HS-27A (cell line): ENCODE data around the gene SPRED3.
"Not testable (repeated sequence)": the region's sequence is repeated elsewhere in the genome, so short reads cannot be mapped to it uniquely, and the experiment has no call there.

Experiments
- DNase-seq: peaks from one replicate; pipeline ENCODE4 v3.0.0-alpha.2; 2012; ENCODE audit warnings: low read depth, missing footprints

The SPRED3 gene

GRCh38 chr19:38391911-38392464, 3.5 kb downstream of the SPRED3 start:
- no peak for DNase-seq

GRCh38 chr19:38392707-38393308, 4.3 kb downstream of the SPRED3 start:
- DNase-seq, result no peak

GRCh38 chr19:38394488-38394887, 6.0 kb downstream of the SPRED3 start:
- no peak for DNase-seq

GRCh38 chr19:38395381-38396114, 7.1 kb downstream of the SPRED3 start:
- DNase-seq, result no peak

GRCh38 chr19:38399081-38399480, 10.6 kb downstream of the SPRED3 start:
- no peak for DNase-seq

- no peak for DNase-seq
These were observed 11.0 kb downstream of the SPRED3 start for GRCh38 chr19:38399537-38399936.

- no peak for DNase-seq
These were observed 11.9 kb downstream of the SPRED3 start for GRCh38 chr19:38400361-38400760.

- no peak for DNase-seq
These were observed 12.7 kb downstream of the SPRED3 start for GRCh38 chr19:38401148-38401547.

- DNase-seq, result no peak
These were observed 14.1 kb downstream of the SPRED3 start for GRCh38 chr19:38402623-38402966.

GRCh38 chr19:38402967-38403674, 14.6 kb downstream of the SPRED3 start, which contains the start of gene FAM98C:
Gene FAM98C, plus strand, starts transcription at chr19:38403093. Its CDS starts 61 bp downstream, at chr19:38403154.
- peak; percentile 93 for DNase-seq

- no peak for DNase-seq
These were observed 16.4 kb downstream of the SPRED3 start for GRCh38 chr19:38404858-38405257.

- DNase-seq, result no peak
These were observed 16.8 kb downstream of the SPRED3 start for GRCh38 chr19:38405276-38405675.

- no peak for DNase-seq
These were observed 21.2 kb downstream of the SPRED3 start for GRCh38 chr19:38409631-38410133.

GRCh38 chr19:38410407-38410806, 21.9 kb downstream of the SPRED3 start:
- not testable (repeated sequence) for DNase-seq

- no peak for DNase-seq
These were observed 22.7 kb downstream of the SPRED3 start for GRCh38 chr19:38411041-38411712.

GRCh38 chr19:38411898-38412297, 23.4 kb downstream of the SPRED3 start:
- DNase-seq, result not testable (repeated sequence)

- DNase-seq, result no peak
These were observed 24.0 kb downstream of the SPRED3 start for GRCh38 chr19:38412491-38412890.

GRCh38 chr19:38412961-38413360, 24.5 kb downstream of the SPRED3 start:
- no peak for DNase-seq

- no peak for DNase-seq
These were observed 24.9 kb downstream of the SPRED3 start for GRCh38 chr19:38413416-38413815.

GRCh38 chr19:38417146-38417543, 28.6 kb downstream of the SPRED3 start:
- no peak for DNase-seq

GRCh38 chr19:38417544-38418506, 29.3 kb downstream of the SPRED3 start:
- no peak for DNase-seq
